ENCODE measurements around the gene ZDHHC21. TPM values are rescaled to one million over a fixed set of nuclear protein-coding genes. Genes with fewer than 3 reads are reported as not detected.
"Not testable (repeated sequence)": the region's sequence is repeated elsewhere in the genome, so short reads cannot be mapped to it uniquely, and the experiment has no call there.

ZDHHC21 gene
- total and polyA plus RNA-seq, 2 donors (not counting 1 experiment from before 2014, with no cell fraction given) = 5.2 to 8.6 TPM

- Histone ChIP-seq H3K79me2 (ENCODE audit: control insufficient read depth, insufficient read depth, low read length) (no peaks in the 10 kb centered on the region), H4K20me1 (ENCODE audit: control insufficient read depth, extremely low read depth, insufficient read depth, low read length) (no peaks in the 10 kb centered on the region), H3K4me3 (replicated peaks in 1 of 4; ENCODE audit: control extremely low read depth in 1 of 4, insufficient read depth in 1 of 4, low read depth in 3 of 4, low read length in 4 of 4) (no peak overlapping the region), H3K27me3 (ENCODE audit: control insufficient read depth, insufficient read depth, low read length) (no peaks in the 10 kb centered on the region), H2AFZ (ENCODE audit: low read length) (no peak overlapping the region), H3K9ac (ENCODE audit: insufficient read depth, low read length) (no peak overlapping the region), H3K9me3 (ENCODE audit: control insufficient read depth, insufficient read depth, low read depth, low read length) (no peaks in the 10 kb centered on the region), H3K4me2 (ENCODE audit: extremely low read depth, insufficient read depth, low read length) (no peak overlapping the region), H3K27ac (ENCODE audit: insufficient read depth, low read length) (no peak overlapping the region), H3K36me3 (ENCODE audit: control insufficient read depth, insufficient read depth, low read length) (no peaks in the 10 kb centered on the region), H3K4me1 (ENCODE audit: control insufficient read depth, extremely low read depth, insufficient read depth, low read length) (no peaks in the 10 kb centered on the region)
- DNase-seq (ENCODE audit: low read depth in 2 of 2) = no peak
- no peak for TF ChIP-seq CTCF (conservative IDR thresholded peaks at IDR 0.05 in 1 of 2, IDR thresholded peaks at IDR 0.05 in 1 of 2; ENCODE audit: low read depth in 1 of 2, low read length in 2 of 2)
- no peak for TF ChIP-seq EZH2 (IDR thresholded peaks at IDR 0.05; ENCODE audit: low read length, missing control alignments)
Observed at GRCh38 chr9:14674630-14675029, 18.6 kb downstream of the ZDHHC21 start.

- H3K79me2 ChIP-seq (ENCODE audit: control insufficient read depth, insufficient read depth, low read length) = no peaks in the 10 kb centered on the region
- H3K27ac ChIP-seq (ENCODE audit: insufficient read depth, low read length) = no peak overlapping the region
- no peak overlapping the region for H3K4me3 ChIP-seq (replicated peaks in 1 of 4; ENCODE audit: control extremely low read depth in 1 of 4, insufficient read depth in 1 of 4, low read depth in 3 of 4, low read length in 4 of 4)
- no peak overlapping the region for H2AFZ ChIP-seq (ENCODE audit: low read length)
- peak in 1 of 2 donors; percentile 13 for DNase-seq (ENCODE audit: low read depth in 2 of 2)
- no peaks in the 10 kb centered on the region for H3K36me3 ChIP-seq (ENCODE audit: control insufficient read depth, insufficient read depth, low read length)
- H3K27me3 ChIP-seq (ENCODE audit: control insufficient read depth, insufficient read depth, low read length) = no peaks in the 10 kb centered on the region
- no peaks in the 10 kb centered on the region for H3K9me3 ChIP-seq (ENCODE audit: control insufficient read depth, insufficient read depth, low read depth, low read length)
- H3K4me1 ChIP-seq (ENCODE audit: control insufficient read depth, extremely low read depth, insufficient read depth, low read length) = no peaks in the 10 kb centered on the region
- no peak overlapping the region for H3K4me2 ChIP-seq (ENCODE audit: extremely low read depth, insufficient read depth, low read length)
- H3K9ac ChIP-seq (ENCODE audit: insufficient read depth, low read length) = no peak overlapping the region
- TF ChIP-seq EZH2 (IDR thresholded peaks at IDR 0.05; ENCODE audit: low read length, missing control alignments) = no peak
- TF ChIP-seq CTCF (conservative IDR thresholded peaks at IDR 0.05 in 1 of 2, IDR thresholded peaks at IDR 0.05 in 1 of 2; ENCODE audit: low read depth in 1 of 2, low read length in 2 of 2) = no peak
- no peaks in the 10 kb centered on the region for H4K20me1 ChIP-seq (ENCODE audit: control insufficient read depth, extremely low read depth, insufficient read depth, low read length)
Observed at GRCh38 chr9:14671377-14671776, 21.9 kb downstream of the ZDHHC21 start.

GRCh38 chr9:14670718-14671117 lies 22.5 kb downstream of the ZDHHC21 start:
- Histone ChIP-seq H3K4me1 (ENCODE audit: control insufficient read depth, extremely low read depth, insufficient read depth, low read length) (no peaks in the 10 kb centered on the region), H4K20me1 (ENCODE audit: control insufficient read depth, extremely low read depth, insufficient read depth, low read length) (no peaks in the 10 kb centered on the region), H3K4me3 (replicated peaks in 1 of 4; ENCODE audit: control extremely low read depth in 1 of 4, insufficient read depth in 1 of 4, low read depth in 3 of 4, low read length in 4 of 4) (no peak overlapping the region), H3K36me3 (ENCODE audit: control insufficient read depth, insufficient read depth, low read length) (no peaks in the 10 kb centered on the region), H3K4me2 (ENCODE audit: extremely low read depth, insufficient read depth, low read length) (no peak overlapping the region), H3K9me3 (ENCODE audit: control insufficient read depth, insufficient read depth, low read depth, low read length) (no peaks in the 10 kb centered on the region), H3K9ac (ENCODE audit: insufficient read depth, low read length) (no peak overlapping the region), H3K27me3 (ENCODE audit: control insufficient read depth, insufficient read depth, low read length) (no peaks in the 10 kb centered on the region), H3K79me2 (ENCODE audit: control insufficient read depth, insufficient read depth, low read length) (no peaks in the 10 kb centered on the region), H3K27ac (ENCODE audit: insufficient read depth, low read length) (no peak overlapping the region), H2AFZ (ENCODE audit: low read length) (no peak overlapping the region)
- peak; percentile 15 to 58 for DNase-seq (ENCODE audit: low read depth in 2 of 2)
- TF ChIP-seq EZH2 (IDR thresholded peaks at IDR 0.05; ENCODE audit: low read length, missing control alignments) = no peak
- TF ChIP-seq CTCF (conservative IDR thresholded peaks at IDR 0.05 in 1 of 2, IDR thresholded peaks at IDR 0.05 in 1 of 2; ENCODE audit: low read depth in 1 of 2, low read length in 2 of 2) = no peak

DNA sequence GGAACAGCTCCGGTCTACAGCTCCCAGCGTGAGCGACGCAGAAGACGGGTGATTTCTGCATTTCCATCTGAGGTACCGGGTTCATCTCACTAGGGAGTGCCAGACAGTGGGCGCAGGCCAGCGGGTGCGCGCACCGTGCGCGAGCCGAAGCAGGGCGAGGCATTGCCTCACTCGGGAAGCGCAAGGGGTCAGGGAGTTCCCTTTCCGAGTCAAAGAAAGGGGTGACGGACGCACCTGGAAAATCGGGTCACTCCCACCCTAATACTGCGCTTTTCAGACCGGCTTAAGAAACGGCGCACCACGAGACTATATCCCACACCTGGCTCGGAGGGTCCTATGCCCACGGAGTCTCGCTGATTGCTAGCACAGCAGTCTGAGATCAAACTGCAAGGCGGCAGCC lies 29.2 kb downstream of the ZDHHC21 start:
- H3K4me1 ChIP-seq (ENCODE audit: control insufficient read depth, extremely low read depth, insufficient read depth, low read length); H3K27ac ChIP-seq (ENCODE audit: insufficient read depth, low read length); H3K36me3 ChIP-seq (ENCODE audit: control insufficient read depth, insufficient read depth, low read length); H4K20me1 ChIP-seq (ENCODE audit: control insufficient read depth, extremely low read depth, insufficient read depth, low read length); H3K4me3 ChIP-seq (replicated peaks in 1 of 4; ENCODE audit: control extremely low read depth in 1 of 4, insufficient read depth in 1 of 4, low read depth in 3 of 4, low read length in 4 of 4); H2AFZ ChIP-seq (ENCODE audit: low read length); DNase-seq (ENCODE audit: low read depth in 2 of 2); H3K9me3 ChIP-seq (ENCODE audit: control insufficient read depth, insufficient read depth, low read depth, low read length); H3K27me3 ChIP-seq (ENCODE audit: control insufficient read depth, insufficient read depth, low read length); H3K4me2 ChIP-seq (ENCODE audit: extremely low read depth, insufficient read depth, low read length); H3K79me2 ChIP-seq (ENCODE audit: control insufficient read depth, insufficient read depth, low read length); H3K9ac ChIP-seq (ENCODE audit: insufficient read depth, low read length): not testable (repeated sequence)

All from fibroblast of lung (primary cell).